ENCODE data around the gene ALDH1A2. TPM values are rescaled to one million over a fixed set of nuclear protein-coding genes. Genes with fewer than 3 reads are reported as not detected.

Gene ALDH1A2
- total RNA-seq, 1 experiment from 2014 or later: 0.98 TPM

- Histone ChIP-seq H3K27ac (ENCODE audit: low read length) (no peak overlapping the region), H3K9me3 (ENCODE audit: control insufficient read depth, insufficient read depth, low read depth, low read length) (no peaks in the 10 kb centered on the region), H3K36me3 (ENCODE audit: control insufficient read depth, insufficient read depth, low read length) (no peaks in the 10 kb centered on the region), H3K27me3 (ENCODE audit: control insufficient read depth, insufficient read depth, low read length) (no peaks in the 10 kb centered on the region), H3K4me1 (ENCODE audit: control insufficient read depth, insufficient read depth, low read length) (no peaks in the 10 kb centered on the region), H3K4me3 (ENCODE audit: low read depth in 2 of 2, low read length in 2 of 2) (no peak overlapping the region)
- CTCF ChIA-PET: no interaction called here
- TF ChIP-seq CTCF (IDR thresholded peaks at IDR 0.05) (no peak), POLR2AphosphoS5 (IDR thresholded peaks at IDR 0.05; ENCODE audit: low read depth, low read length) (no peak), TCF7L2 (IDR thresholded peaks at IDR 0.05; ENCODE audit: low read depth, low read length) (no peak)
- in situ Hi-C loops (cut with HindIII; ENCODE audit: low pct_unique_long_range_greater_than_20kb, low sequenced_read_pairs): no loop called here
- intact Hi-C loops (cut with micrococcal nuclease; ENCODE audit: unreplicated experiment): no loop called here
- BruUV-seq (replicated peaks): no TSS peak
- ATAC-seq (no peak), DNase-seq (ENCODE audit: low read depth, low spot score) (no peak)
- POLR2A ChIA-PET: no interaction called here
Measured at GRCh38 chr15:57903626-57904025, 161.9 kb downstream of the ALDH1A2 start.

Other genes starting within 250 kb of the ALDH1A2 start
- gene AQP9, start 72.7 kb upstream of the ALDH1A2 start, total RNA-seq (2021; ENCODE audit: unreplicated experiment): not detected

All from Panc1 (cell line).